ENCODE results near the gene GNAO1. TPM values are rescaled to one million over a fixed set of nuclear protein-coding genes. Genes with fewer than 3 reads are reported as not detected.

GNAO1 gene
- total RNA-seq, 2 donors from 2014 or later, result 6.1 to 23.6 TPM

GRCh38 chr16:56343661-56344517 is 152.6 kb downstream of the GNAO1 start:
- intact Hi-C loops (cut with DNase I), result no loop called here
- no peaks in the 10 kb centered on the region for H3K4me1 ChIP-seq (replicated peaks)
- no peak for TF ChIP-seq CTCF (IDR thresholded peaks at IDR 0.05)
- no peaks in the 10 kb centered on the region for H3K9me3 ChIP-seq
- WGBS, result 92% methylated on average over 25 of the region's 27 CpGs
- no peak overlapping the region for H3K27ac ChIP-seq
- no peaks in the 10 kb centered on the region for H3K36me3 ChIP-seq
- no peak overlapping the region for H3K4me3 ChIP-seq
- no peaks in the 10 kb centered on the region for H3K27me3 ChIP-seq (replicated peaks; ENCODE audit: insufficient read depth)
- DNase-seq (ENCODE audit: low spot score), result no peak

GRCh38 chr16:56344518-56345405 is 153.5 kb downstream of the GNAO1 start:
- 70% methylated on average over 17 of the region's 18 CpGs for WGBS
- no peak overlapping the region for H3K27ac ChIP-seq
- no peak for DNase-seq (ENCODE audit: low spot score)

GRCh38 chr16:56345406-56346050 is 154.2 kb downstream of the GNAO1 start:
- Histone ChIP-seq H3K27me3 (replicated peaks; ENCODE audit: insufficient read depth) (no peaks in the 10 kb centered on the region), H3K36me3 (no peaks in the 10 kb centered on the region), H3K27ac (no peak overlapping the region), H3K9me3 (no peaks in the 10 kb centered on the region), H3K4me1 (replicated peaks) (no peaks in the 10 kb centered on the region), H3K4me3 (no peak overlapping the region)
- TF ChIP-seq POLR2AphosphoS5 (IDR thresholded peaks at IDR 0.05) (no peak), POLR2A (IDR thresholded peaks at IDR 0.05) (no peak), CTCF (IDR thresholded peaks at IDR 0.05) (no peak)
- DNase-seq (ENCODE audit: low spot score), result no peak
- intact Hi-C loops (cut with DNase I), result no loop called here
- 89% methylated on average over 13 of the region's 13 CpGs for WGBS

More at GRCh38 chr16:56344518-56345405, 153.5 kb downstream of the GNAO1 start:
- Histone ChIP-seq H3K27me3 (replicated peaks; ENCODE audit: insufficient read depth) (no peaks in the 10 kb centered on the region), H3K4me1 (replicated peaks) (no peaks in the 10 kb centered on the region), H3K36me3 (no peaks in the 10 kb centered on the region), H3K9me3 (no peaks in the 10 kb centered on the region), H3K4me3 (no peak overlapping the region)
- TF ChIP-seq POLR2A (IDR thresholded peaks at IDR 0.05), result no peak
- no peak for TF ChIP-seq POLR2AphosphoS5 (IDR thresholded peaks at IDR 0.05)
- TF ChIP-seq CTCF (IDR thresholded peaks at IDR 0.05), result no peak
- intact Hi-C loops (cut with DNase I), result no loop called here

- Histone ChIP-seq H3K9me3 (no peaks in the 10 kb centered on the region), H3K4me1 (replicated peaks) (no peaks in the 10 kb centered on the region), H3K27ac (no peak overlapping the region), H3K36me3 (no peaks in the 10 kb centered on the region), H3K27me3 (replicated peaks; ENCODE audit: insufficient read depth) (no peaks in the 10 kb centered on the region), H3K4me3 (no peak overlapping the region)
- intact Hi-C loops (cut with DNase I), result no loop called here
- WGBS, result 92% methylated on average over 15 of the region's 15 CpGs
- TF ChIP-seq POLR2A (IDR thresholded peaks at IDR 0.05), result no peak
- TF ChIP-seq POLR2AphosphoS5 (IDR thresholded peaks at IDR 0.05), result no peak
- TF ChIP-seq CTCF (IDR thresholded peaks at IDR 0.05), result no peak
- DNase-seq (ENCODE audit: low spot score), result no peak
Observed at GRCh38 chr16:56346131-56346890, 155.0 kb downstream of the GNAO1 start.
